ENCODE data around the gene PLEKHG4. TPM values are rescaled to one million over a fixed set of nuclear protein-coding genes. Genes with fewer than 3 reads are reported as not detected.

PLEKHG4 gene
- total RNA-seq, 1 experiment from 2014 or later = 14.0 TPM

DNA sequence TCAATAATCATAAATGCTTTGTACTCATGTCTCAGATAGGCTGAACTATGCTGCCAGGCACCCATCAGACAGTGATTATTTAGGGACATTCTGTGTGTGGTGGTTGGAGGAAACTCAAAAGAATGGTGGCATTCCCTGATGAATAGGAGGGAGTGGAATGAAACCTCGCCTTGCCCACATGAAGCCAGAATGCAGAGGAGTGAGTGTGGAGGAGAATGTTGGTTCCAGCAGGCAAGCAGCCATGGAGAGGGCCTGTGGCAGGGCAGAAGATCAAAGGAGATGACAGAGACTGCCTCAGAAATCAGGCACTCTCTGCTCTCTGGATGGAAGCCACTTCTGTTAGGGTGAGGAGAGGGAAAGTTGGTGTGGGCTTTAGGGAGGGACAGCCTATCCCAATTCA, 24.7 kb downstream of the PLEKHG4 start:
- Histone ChIP-seq H3K4me2 (no peak overlapping the region), H3K27me3 (ENCODE audit: insufficient read depth, low read depth) (no peaks in the 10 kb centered on the region), H3F3A (ENCODE audit: insufficient read depth, low read depth) (no peaks in the 10 kb centered on the region), H3K79me2 (ENCODE audit: low read depth) (no peaks in the 10 kb centered on the region), H3K9me3 (ENCODE audit: insufficient read depth, low read depth) (no peaks in the 10 kb centered on the region), H4K20me1 (ENCODE audit: insufficient read depth) (no peaks in the 10 kb centered on the region), H3K36me3 (ENCODE audit: low read depth) (no peaks in the 10 kb centered on the region), H3K4me1 (replicated peaks; ENCODE audit: insufficient read depth) (no peaks in the 10 kb centered on the region), H2AFZ (no peak overlapping the region), H3K9me2 (ENCODE audit: insufficient read depth) (no peaks in the 10 kb centered on the region), H3K27ac (no peak overlapping the region), H3K4me3 (no peak overlapping the region)
- intact Hi-C loops (cut with micrococcal nuclease; ENCODE audit: unreplicated experiment) = no loop called here
- POLR2A ChIA-PET (ENCODE audit: unreplicated experiment) = no interaction called here
- CTCF ChIA-PET = interaction anchor here (0.7 kb wide), 1 partner anchor 312 kb away, joined by 3 read pairs; no protein-coding TSS in a partner anchor
- TF ChIP-seq EZH2 (IDR thresholded peaks at IDR 0.05; ENCODE audit: low read depth) = no peak
- TF ChIP-seq, protein P1, sequence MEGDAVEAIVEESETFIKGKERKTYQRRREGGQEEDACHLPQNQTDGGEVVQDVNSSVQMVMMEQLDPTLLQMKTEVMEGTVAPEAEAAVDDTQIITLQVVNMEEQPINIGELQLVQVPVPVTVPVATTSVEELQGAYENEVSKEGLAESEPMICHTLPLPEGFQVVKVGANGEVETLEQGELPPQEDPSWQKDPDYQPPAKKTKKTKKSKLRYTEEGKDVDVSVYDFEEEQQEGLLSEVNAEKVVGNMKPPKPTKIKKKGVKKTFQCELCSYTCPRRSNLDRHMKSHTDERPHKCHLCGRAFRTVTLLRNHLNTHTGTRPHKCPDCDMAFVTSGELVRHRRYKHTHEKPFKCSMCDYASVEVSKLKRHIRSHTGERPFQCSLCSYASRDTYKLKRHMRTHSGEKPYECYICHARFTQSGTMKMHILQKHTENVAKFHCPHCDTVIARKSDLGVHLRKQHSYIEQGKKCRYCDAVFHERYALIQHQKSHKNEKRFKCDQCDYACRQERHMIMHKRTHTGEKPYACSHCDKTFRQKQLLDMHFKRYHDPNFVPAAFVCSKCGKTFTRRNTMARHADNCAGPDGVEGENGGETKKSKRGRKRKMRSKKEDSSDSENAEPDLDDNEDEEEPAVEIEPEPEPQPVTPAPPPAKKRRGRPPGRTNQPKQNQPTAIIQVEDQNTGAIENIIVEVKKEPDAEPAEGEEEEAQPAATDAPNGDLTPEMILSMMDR (conservative IDR thresholded peaks at IDR 0.05) = no peak
- DNase-seq = no peak
- BruUV-seq (replicated peaks) = no TSS peak

DNA sequence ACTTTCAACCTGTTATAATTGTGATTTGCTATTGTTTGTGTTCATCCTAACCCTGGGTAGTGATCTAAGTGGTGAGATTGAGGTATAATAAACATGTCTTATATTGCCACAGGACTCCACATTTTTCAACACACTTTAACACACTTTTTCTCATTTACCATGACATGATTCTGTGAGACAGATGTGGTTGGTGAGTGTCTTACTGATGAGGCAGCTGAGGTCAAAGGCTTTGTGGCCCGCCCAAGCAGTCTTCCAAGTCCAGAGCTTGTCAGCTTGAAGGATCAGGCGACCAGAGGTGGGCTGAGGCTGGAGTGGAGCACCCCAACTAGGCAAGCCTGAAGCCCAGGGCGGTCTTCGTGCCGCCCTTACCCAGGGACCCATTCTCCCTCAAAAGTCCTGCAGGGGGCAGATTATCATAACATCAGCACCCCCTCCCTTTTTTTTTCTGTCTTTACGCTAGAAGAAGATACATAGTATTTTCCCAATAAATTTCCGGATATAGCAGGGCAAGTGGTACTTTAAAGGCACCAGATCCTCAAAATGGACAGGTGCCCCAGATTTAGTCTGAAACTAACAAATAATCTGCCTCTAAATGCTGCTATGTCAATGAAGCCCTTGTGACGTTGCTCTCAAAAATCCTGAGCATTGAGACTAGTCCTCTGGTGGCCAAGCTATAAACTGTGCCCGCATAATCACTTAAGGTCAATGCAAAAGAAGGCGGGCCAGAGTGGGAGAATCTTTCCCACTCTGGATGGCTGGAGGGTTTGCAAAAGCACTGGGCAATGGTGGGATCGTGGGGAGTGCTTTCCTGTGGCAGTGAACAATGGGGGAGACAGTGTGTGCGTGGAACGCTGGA, 26.1 kb downstream of the PLEKHG4 start:
- Histone ChIP-seq H3K27ac (no peak overlapping the region), H4K20me1 (ENCODE audit: insufficient read depth) (no peaks in the 10 kb centered on the region), H3K9me2 (ENCODE audit: insufficient read depth) (no peaks in the 10 kb centered on the region), H3K4me2 (no peak overlapping the region), H3K79me2 (ENCODE audit: low read depth) (no peaks in the 10 kb centered on the region), H3F3A (ENCODE audit: insufficient read depth, low read depth) (no peaks in the 10 kb centered on the region), H3K36me3 (ENCODE audit: low read depth) (no peaks in the 10 kb centered on the region), H3K27me3 (ENCODE audit: insufficient read depth, low read depth) (no peaks in the 10 kb centered on the region), H3K9me3 (ENCODE audit: insufficient read depth, low read depth) (no peaks in the 10 kb centered on the region), H3K4me3 (no peak overlapping the region), H2AFZ (no peak overlapping the region), H3K4me1 (replicated peaks; ENCODE audit: insufficient read depth) (no peaks in the 10 kb centered on the region)
- intact Hi-C loops (cut with micrococcal nuclease; ENCODE audit: unreplicated experiment) = no loop called here
- no peak for DNase-seq
- BruUV-seq (replicated peaks) = no TSS peak
- no peak for TF ChIP-seq EZH2 (IDR thresholded peaks at IDR 0.05; ENCODE audit: low read depth)
- TF ChIP-seq, protein P1 (conservative IDR thresholded peaks at IDR 0.05) = no peak
- ChIA-PET POLR2A (ENCODE audit: unreplicated experiment) (no interaction called here), CTCF (interaction anchor here (0.7 kb wide), 1 partner anchor 114 kb away, joined by 6 read pairs; no protein-coding TSS in a partner anchor)

DNA sequence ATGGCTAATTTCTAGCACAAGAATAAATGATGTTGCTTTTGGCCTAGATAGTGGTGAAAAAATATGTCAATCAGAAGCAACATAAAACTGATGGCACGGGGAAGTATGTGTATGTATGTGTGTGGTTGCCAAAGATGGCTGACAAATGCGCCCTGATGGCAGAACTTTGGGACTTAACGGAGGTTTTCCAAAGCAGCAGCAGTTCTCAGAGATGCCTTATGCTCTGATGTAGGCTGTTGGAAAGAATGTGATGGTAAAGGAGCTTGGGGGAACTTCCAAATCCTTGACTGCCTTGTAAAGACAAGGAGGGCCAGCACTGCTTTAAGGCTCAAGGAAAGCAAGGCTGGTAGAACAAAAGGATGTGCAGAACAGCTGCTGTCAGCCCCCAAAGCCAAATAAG, 31.2 kb downstream of the PLEKHG4 start:
- Histone ChIP-seq H3K9me3 (ENCODE audit: insufficient read depth, low read depth) (no peaks in the 10 kb centered on the region), H3K4me3 (no peak overlapping the region), H3F3A (ENCODE audit: insufficient read depth, low read depth) (peaks cover 14% of the 10 kb centered on the region; the same call in 1 of the 2 replicates), H3K27me3 (ENCODE audit: insufficient read depth, low read depth) (no peaks in the 10 kb centered on the region), H3K27ac (no peak overlapping the region), H4K20me1 (ENCODE audit: insufficient read depth) (no peaks in the 10 kb centered on the region), H3K9me2 (ENCODE audit: insufficient read depth) (no peaks in the 10 kb centered on the region), H2AFZ (no peak overlapping the region), H3K36me3 (ENCODE audit: low read depth) (no peaks in the 10 kb centered on the region), H3K79me2 (ENCODE audit: low read depth) (no peaks in the 10 kb centered on the region), H3K4me1 (replicated peaks; ENCODE audit: insufficient read depth) (peaks cover 23% of the 10 kb centered on the region), H3K4me2 (no peak overlapping the region)
- BruUV-seq (replicated peaks) = no TSS peak
- DNase-seq = no peak
- POLR2A ChIA-PET (ENCODE audit: unreplicated experiment) = no interaction called here
- TF ChIP-seq, protein P1 (conservative IDR thresholded peaks at IDR 0.05) = no peak
- CTCF ChIA-PET = no interaction called here
- intact Hi-C loops (cut with micrococcal nuclease; ENCODE audit: unreplicated experiment) = no loop called here

All from PC-9 (cell line).